Endodermal cell (in vitro differentiated cells): ENCODE results near the gene CACNA1D. TPM values are rescaled to one million over a fixed set of nuclear protein-coding genes. Genes with fewer than 3 reads are reported as not detected.

Source experiments
- DNase-seq: peaks from one replicate; pipeline ENCODE4 v3.0.0-alpha.2; 2017
- H3K27ac ChIP-seq: 2 replicates; pipeline ENCODE4 v1.5.1; 2013; ENCODE audit warnings: mild to moderate bottlenecking, low read depth, low read length, moderate library complexity
- H3K27me3 ChIP-seq: 2 replicates; pipeline ENCODE4 v1.6.1; 2013; ENCODE audit warnings: mild to moderate bottlenecking, low read length, moderate library complexity; ENCODE audit not compliant: insufficient read depth, control insufficient read depth, poor library complexity, severe bottlenecking
- H3K36me3 ChIP-seq: 2 replicates; pipeline ENCODE4 v1.7.0; 2013; ENCODE audit warnings: mild to moderate bottlenecking, low read length, moderate library complexity; ENCODE audit not compliant: control insufficient read depth, insufficient read depth
- H3K4me1 ChIP-seq: one replicate; pipeline ENCODE4 v1.7.0; 2013; ENCODE audit warnings: low read length; ENCODE audit not compliant: control insufficient read depth, insufficient read depth
- H3K4me3 ChIP-seq: 2 replicates; pipeline ENCODE4 v1.5.1; 2013; ENCODE audit warnings: mild to moderate bottlenecking, low read length, moderate library complexity
- H3K9ac ChIP-seq: 2 replicates; pipeline ENCODE4 v1.6.1; 2013; ENCODE audit warnings: mild to moderate bottlenecking, low read length, moderate library complexity; ENCODE audit not compliant: poor library complexity, severe bottlenecking; ENCODE audit errors: extremely low read depth
- H3K9me3 ChIP-seq: 2 replicates; pipeline ENCODE4 v1.6.1; 2013; ENCODE audit warnings: mild to moderate bottlenecking, low read length, moderate library complexity; ENCODE audit not compliant: control insufficient read depth
- H3K27ac Mint-ChIP-seq: 2 replicates; pipeline ENCODE4 v1.8.0; 2020; ENCODE audit warnings: mixed read lengths
- H3K27me3 Mint-ChIP-seq: 2 replicates; pipeline ENCODE4 v1.8.0; 2021; ENCODE audit warnings: mild to moderate bottlenecking, mixed read lengths; ENCODE audit not compliant: insufficient read depth
- H3K36me3 Mint-ChIP-seq: 2 replicates; pipeline ENCODE4 v1.8.0; 2020; ENCODE audit warnings: low read depth, mixed read lengths
- H3K4me1 Mint-ChIP-seq: 2 replicates; pipeline ENCODE4 v1.8.0; 2020; ENCODE audit warnings: mixed read lengths
- H3K4me3 Mint-ChIP-seq: 2 replicates; pipeline ENCODE4 v1.8.0; 2020; ENCODE audit warnings: mild to moderate bottlenecking, moderate library complexity, mixed read lengths
- H3K9me3 Mint-ChIP-seq: 2 replicates; pipeline ENCODE4 v1.8.0; 2020; ENCODE audit warnings: mild to moderate bottlenecking, mixed read lengths
- CTCF ChIP-seq: fragments of 200-600 bp; sonication (generic); conservative IDR thresholded peaks from 2 replicates; pipeline ENCODE4 v1.5.0; 2021; ENCODE audit warnings: antibody characterized with exemption, mild to moderate bottlenecking
- WGBS, 2 experiments: methylation state at CpG; one replicate each; pipeline versions ENCODE4 v1.1.5 to v1.1.7; 2013; ENCODE audit warnings: missing lambda C conversion rate in 2 of 2, mixed read lengths in 1 of 2; ENCODE audit not compliant: insufficient coverage in 1 of 2, insufficient read length in 1 of 2; 5-methylcytosine and 5-hydroxymethylcytosine counted together
- total RNA-seq, 2 donors: library from RNA; stranded (reverse); fragmentation: NEBNext Ultra II Directional in 1 of 2; extraction: Animal tissue kit (Norgen Biotek cat#: 25700) in 1 of 2; gene quantifications; 2 replicates in 1 of 2; 3 replicates in 1 of 2; pipeline ENCODE4 v1.2.1, GENCODE V29; 2021

Gene CACNA1D
- total RNA-seq, 2 donors from 2014 or later = 2.2 to 3.8 TPM

DNA sequence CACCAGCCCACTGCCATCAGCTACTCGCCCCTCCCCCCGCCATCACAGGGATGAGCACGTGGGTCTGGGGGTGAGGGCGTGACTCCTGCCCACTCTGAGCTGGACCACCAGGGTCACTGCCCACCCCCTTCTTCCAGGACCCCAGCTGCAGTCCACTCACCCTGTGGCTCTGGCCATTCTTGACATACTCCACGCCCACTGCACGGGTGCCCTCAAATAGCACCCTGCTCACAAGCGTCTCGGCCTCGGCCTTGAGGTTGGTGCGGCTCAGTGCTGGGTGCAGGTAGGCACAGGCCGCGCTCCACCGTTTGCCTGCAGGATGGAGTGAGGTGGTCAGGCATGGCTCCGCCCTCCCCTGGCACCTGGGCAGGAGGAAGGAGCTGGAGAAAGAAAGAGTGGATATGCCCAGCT lies 327.9 kb downstream of the CACNA1D start:
- peak; percentile 32 for DNase-seq
- H3K27ac ChIP-seq = no peak overlapping the region
- no peak for TF ChIP-seq CTCF
- H3K27me3 ChIP-seq = no peaks in the 10 kb centered on the region
- Mint-ChIP-seq H3K27ac (no peak overlapping the region), H3K27me3 (no peaks in the 10 kb centered on the region), H3K36me3 (peaks cover 24% of the 10 kb centered on the region), H3K9me3 (no peaks in the 10 kb centered on the region), H3K4me3 (no peak overlapping the region), H3K4me1 (peaks cover 3% of the 10 kb centered on the region)
- 83 to 91% methylated on average over 4 to 14 of the region's 14 CpGs for WGBS, 2 experiments
- no peaks in the 10 kb centered on the region for H3K9me3 ChIP-seq
- no peak overlapping the region for H3K9ac ChIP-seq
- no peak overlapping the region for H3K4me3 ChIP-seq
- no peaks in the 10 kb centered on the region for H3K4me1 ChIP-seq
- peaks cover 21% of the 10 kb centered on the region for H3K36me3 ChIP-seq

- Histone ChIP-seq H3K36me3 (peaks cover 19% of the 10 kb centered on the region), H3K4me3 (no peak overlapping the region), H3K27ac (no peak overlapping the region), H3K9ac (no peak overlapping the region), H3K4me1 (no peaks in the 10 kb centered on the region), H3K27me3 (no peaks in the 10 kb centered on the region), H3K9me3 (no peaks in the 10 kb centered on the region)
- TF ChIP-seq CTCF = peak; percentile 47
- Mint-ChIP-seq H3K4me3 (no peak overlapping the region), H3K36me3 (peaks cover 18% of the 10 kb centered on the region), H3K4me1 (peaks cover 3% of the 10 kb centered on the region), H3K27ac (no peak overlapping the region), H3K27me3 (no peaks in the 10 kb centered on the region), H3K9me3 (no peaks in the 10 kb centered on the region)
- peak; percentile 77 for DNase-seq
- 95% methylated on average over 50 to 67 of the region's 67 CpGs for WGBS, 2 experiments
These were observed 328.9 kb downstream of the CACNA1D start for GRCh38 chr3:53823026-53823955.

DNA sequence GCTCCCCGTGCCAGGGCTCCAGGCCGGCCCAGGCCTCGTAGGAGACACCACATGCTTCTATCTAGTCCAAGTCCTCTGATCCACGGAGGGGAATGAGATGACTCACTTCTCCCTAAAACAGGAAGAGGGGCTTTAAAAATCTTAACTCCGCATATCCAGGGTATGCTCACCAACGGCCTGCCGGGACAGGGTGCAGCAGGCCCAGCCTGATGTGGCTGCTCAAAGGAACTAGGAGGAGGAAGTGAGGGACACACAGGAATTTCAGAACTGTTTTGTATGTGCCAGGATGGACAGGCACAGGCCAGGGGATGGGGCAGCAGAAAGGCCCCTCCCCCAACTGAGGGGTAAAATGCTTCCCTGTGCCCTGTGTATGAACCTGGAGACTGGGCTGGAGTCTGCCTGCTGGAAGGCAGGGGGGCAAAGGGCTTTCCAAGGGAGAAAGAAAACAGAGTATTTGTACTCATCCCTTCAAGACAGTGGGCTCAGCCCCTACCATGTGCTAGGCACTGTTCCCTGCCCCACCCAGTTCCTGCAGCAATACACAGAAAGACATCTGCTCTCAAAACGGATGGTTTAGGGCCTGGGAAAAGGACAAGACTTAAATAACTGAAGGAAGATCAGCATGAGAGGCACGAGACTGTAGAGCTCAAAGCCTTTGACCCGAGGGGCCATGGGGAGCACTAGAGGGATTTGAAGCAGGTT lies 329.7 kb downstream of the CACNA1D start:
- WGBS, 2 experiments = 82 to 84% methylated on average over 10 of the region's 10 CpGs
- H3K36me3 ChIP-seq = peaks cover 11% of the 10 kb centered on the region
- H3K27me3 Mint-ChIP-seq = no peaks in the 10 kb centered on the region
- no peaks in the 10 kb centered on the region for H3K4me1 ChIP-seq
- H3K4me1 Mint-ChIP-seq = peaks cover 3% of the 10 kb centered on the region
- DNase-seq = no peak
- no peak overlapping the region for H3K9ac ChIP-seq
- H3K27ac Mint-ChIP-seq = no peak overlapping the region
- H3K27me3 ChIP-seq = no peaks in the 10 kb centered on the region
- H3K4me3 ChIP-seq = no peak overlapping the region
- no peaks in the 10 kb centered on the region for H3K9me3 ChIP-seq
- TF ChIP-seq CTCF = no peak
- H3K36me3 Mint-ChIP-seq = peaks cover 18% of the 10 kb centered on the region
- H3K4me3 Mint-ChIP-seq = no peak overlapping the region
- H3K27ac ChIP-seq = no peak overlapping the region
- no peaks in the 10 kb centered on the region for H3K9me3 Mint-ChIP-seq
